ENCODE measurements around the gene MBD6.

MBD6 gene

DNA sequence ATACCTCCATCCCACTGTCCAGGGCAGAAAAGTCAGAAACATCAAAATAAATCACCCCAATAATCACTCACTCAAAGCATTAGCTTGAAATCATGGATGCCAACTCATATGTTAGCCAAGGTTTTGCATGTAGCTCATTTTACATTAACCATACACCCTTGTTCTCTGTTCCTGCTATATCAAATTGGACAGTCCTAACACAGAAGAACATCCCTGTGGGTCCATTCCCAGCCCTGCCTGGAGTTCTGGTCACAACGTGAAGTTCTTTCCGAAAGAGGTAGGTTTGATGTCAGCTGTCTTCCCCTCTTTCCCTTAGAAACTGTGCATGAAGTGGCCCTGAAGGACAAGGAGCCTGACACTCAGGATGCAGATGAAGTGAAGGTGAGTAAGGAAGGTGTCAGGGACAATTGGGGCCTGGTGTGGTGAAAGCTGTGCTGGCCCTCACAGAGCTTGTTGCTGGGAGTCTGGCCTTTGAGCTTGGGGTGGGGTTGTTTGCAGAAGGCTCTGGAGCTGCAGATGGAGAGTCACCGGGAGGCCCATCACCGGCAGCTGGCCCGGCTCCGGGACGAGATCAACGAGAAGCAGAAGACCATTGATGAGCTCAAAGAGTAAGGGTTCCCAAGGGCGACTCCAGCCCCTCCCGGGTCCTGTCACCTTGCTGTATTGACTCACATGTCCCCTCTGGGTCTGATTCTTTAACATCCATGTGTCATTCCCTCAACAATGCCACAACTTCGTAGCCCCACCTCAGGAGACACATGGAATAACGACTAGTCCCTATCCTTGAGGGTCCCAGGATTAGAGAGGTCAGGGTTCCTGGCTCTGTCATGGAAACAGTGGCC, 53.4 kb downstream of the MBD6 start:
- no peak for DNase-seq (ENCODE audit: low read depth in 2 of 2)

DNA sequence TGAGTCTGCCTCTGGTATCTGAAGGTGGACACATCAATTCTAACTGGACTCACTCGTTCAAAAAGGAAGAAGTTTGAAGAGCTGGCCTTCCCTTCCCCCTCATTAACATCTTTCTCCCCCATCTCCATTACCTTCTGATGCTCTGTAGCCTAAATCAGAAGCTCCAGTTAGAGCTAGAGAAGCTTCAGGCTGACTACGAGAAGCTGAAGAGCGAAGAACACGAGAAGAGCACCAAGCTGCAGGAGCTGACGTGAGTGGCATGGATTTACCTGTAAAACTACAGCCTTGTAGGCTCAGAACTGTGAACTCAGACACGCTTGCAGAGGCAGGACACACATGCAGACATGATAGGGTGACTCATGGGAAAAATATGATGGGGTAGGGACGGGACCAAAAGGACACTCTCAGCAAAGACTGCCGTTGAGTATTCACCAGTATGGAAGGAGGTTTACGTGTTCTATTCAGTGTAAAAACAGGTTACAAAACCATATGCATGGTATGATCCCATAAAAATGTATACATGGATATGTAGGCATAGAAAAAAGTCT, 54.1 kb downstream of the MBD6 start:
- DNase-seq (ENCODE audit: low read depth in 2 of 2) = no peak

DNA sequence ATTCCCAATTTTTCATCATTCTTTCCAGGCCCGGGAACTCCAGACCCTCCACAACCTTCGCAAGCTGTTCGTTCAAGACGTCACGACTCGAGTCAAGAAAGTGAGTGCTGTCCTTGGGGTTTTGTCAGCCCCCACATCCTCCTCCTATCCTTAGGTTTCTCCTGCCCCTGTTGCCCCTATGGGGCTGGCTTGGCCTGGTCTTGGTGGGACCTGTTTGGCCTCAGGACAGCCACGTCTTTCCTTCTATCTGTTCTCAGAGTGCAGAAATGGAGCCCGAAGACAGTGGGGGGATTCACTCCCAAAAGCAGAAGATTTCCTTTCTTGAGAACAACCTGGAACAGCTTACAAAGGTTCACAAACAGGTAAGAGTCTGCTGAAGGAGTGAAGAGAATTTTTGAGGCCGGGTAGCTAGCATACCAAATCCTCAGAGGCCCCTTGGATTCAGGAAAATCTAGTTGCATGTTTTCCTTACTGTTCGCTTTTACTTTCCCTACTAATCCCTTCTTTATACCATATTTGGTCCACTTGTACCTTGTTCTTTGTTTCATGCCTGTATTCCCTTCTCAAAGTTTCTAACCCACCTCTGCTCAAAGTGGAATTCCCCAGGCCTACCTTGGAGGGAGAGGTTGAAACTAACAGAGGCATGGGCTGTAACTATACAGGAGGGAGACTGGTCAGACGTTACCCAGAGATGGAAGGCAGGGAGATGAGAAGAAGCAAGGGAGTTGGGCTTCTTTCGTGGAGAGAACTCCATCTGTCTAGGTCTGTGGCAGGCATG, 55.5 kb downstream of the MBD6 start:
- DNase-seq (ENCODE audit: low read depth in 2 of 2) = no peak

DNA sequence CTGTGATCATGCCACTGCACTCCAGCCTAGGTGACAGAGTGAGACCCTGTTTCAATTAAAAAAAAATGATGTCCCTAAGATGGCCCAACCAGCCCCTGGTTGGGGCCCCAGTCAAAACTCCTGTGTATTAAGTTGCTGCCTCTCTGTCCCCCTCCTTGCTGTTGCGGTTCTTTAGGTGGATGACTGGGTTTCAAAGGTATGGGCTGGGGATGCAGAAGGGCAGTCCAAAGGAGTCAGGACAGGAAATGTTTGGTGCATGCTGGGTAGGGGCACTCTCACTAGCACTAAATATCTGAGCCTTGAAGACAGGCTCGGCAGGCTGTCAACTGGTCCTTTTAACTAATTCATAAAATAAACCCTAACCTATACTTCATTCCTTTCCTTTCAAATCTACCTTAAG, 56.4 kb downstream of the MBD6 start:
- no peak for DNase-seq (ENCODE audit: low read depth in 2 of 2)

All from stimulated activated CD4-positive, alpha-beta T cell treated with anti-CD3 and anti-CD28 coated beads, Interleukin-1b, Interleukin-23, amount 100 ng/mL, for 4 hours (primary cell).